GM21619 (cell line): Measurements from ENCODE around the gene BPGM.
"Not testable (repeated sequence)": the region's sequence is repeated elsewhere in the genome, so short reads cannot be mapped to it uniquely, and the experiment has no call there.

Experiments used
- ATAC-seq: cut with Tn5 transposase; IDR thresholded peaks from one replicate; pipeline ENCODE4 v1.9.1; 2021; ENCODE audit not compliant: unreplicated experiment

Gene BPGM

GRCh38 chr7:134662166-134662870 is 15.7 kb downstream of the BPGM start:
- no peak for ATAC-seq

- no peak for ATAC-seq
Observed at GRCh38 chr7:134662871-134663205, 16.2 kb downstream of the BPGM start.

DNA sequence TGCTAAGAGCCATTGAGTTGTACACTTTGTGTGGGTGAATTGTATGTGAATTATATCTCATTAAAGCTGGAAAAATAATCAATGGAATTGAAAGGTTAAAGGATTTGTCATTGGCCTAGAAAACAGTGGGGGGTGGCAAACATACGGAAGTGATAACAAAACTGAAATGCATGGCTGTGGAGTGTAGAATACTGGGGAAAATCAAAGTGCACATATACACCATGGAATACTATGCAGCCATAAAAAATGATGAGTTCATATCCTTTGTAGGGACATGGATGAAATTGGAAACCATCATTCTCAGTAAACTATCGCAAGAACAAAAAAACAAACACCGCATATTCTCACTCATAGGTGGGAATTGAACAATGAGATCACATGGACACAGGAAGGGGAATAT is 18.4 kb downstream of the BPGM start:
- not testable (repeated sequence) for ATAC-seq

DNA sequence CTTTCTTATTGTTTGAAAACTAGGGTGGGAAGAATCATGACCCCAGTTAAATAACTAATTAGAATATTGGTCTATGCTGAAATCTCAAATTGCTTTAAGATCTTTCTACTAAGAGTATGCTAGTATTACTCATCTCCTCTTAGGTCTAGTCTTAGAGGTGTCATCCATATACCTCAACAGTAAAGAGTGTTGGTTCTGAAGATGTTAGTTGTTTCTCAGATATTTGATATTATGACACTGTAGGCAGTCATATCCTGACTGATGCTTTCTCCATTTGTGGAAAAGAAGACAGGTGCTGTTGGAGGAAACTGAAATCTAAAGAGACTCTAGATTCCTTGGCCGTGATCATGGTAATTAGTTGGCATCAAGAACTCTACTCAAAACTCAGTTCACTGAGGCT is 21.2 kb downstream of the BPGM start:
- ATAC-seq = no peak

DNA sequence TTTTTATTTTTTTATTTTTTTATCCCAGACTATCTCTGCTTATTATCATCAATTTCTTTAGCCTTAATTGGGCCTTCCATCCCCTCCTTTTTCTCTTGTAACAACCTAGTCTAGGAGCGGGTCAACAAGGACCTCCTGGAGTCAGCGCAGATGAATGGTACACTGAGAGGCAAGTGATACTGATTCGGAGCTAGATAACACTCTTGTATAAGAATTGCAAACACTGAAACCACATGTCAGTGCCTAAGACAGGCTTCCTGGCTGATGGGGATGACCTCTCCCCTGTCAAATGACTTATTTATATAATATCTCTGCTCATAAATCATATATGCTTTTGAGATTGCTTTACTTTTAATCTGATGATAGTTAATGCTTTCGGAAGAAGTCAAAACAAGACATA is 22.7 kb downstream of the BPGM start:
- ATAC-seq = no peak

DNA sequence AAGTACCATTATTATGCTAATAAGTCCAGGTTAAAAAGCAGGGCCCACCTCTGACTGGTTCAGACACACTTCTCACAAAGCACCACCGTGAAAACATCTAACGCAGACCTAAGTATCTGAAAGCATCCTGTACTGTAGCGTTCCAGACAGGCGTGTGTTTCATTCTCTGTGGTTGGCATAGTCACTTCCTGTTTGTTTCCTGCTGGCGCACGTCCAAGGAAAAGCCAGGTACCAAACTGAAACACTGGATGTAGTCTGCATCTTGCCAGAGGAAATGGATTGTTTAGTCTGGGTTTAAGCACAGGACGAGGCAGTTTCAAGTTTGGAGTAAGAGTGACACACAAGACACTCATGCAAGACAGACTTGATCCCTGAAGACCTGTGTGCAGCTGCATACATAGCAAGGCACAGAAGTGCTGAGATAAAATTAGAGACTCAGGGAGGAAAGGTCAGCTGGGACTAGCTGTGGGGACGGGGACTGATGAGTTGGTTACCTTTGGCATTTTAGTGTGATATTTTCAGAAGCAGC is 23.3 kb downstream of the BPGM start:
- peak; percentile 73 for ATAC-seq

- ATAC-seq = no peak
Observed at GRCh38 chr7:134671609-134672008, 25.0 kb downstream of the BPGM start.

GRCh38 chr7:134674424-134674823 is 27.8 kb downstream of the BPGM start:
- no peak for ATAC-seq

GRCh38 chr7:134676743-134677142 is 30.1 kb downstream of the BPGM start:
- ATAC-seq = no peak

- ATAC-seq = no peak
Observed at GRCh38 chr7:134678115-134678514, 31.5 kb downstream of the BPGM start.

- ATAC-seq = no peak
Observed at GRCh38 chr7:134679006-134679405, 32.4 kb downstream of the BPGM start.

GRCh38 chr7:134684165-134684564 is 37.5 kb downstream of the BPGM start:
- no peak for ATAC-seq

GRCh38 chr7:134685250-134685649 is 38.6 kb downstream of the BPGM start:
- ATAC-seq = no peak

- ATAC-seq = no peak
Observed at GRCh38 chr7:134686786-134687185, 40.1 kb downstream of the BPGM start.

DNA sequence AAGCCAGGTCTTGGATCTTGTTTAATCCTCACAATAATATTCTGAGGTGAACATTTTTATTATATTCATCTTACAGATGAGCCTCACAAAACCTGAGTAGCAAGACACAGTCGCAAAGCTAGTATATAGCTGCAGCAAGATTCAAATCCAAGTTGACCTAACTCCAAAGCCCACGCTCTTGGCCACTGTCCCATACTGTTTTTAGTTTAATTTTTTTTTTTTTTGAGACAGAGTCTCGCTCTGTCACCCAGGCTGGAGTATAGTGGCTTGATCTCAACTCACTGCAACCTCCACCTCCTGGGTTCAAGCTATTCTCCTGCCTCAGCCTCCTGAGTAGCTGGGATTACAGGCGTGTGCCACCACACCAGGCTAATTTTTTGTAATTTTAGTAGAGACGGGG is 42.9 kb downstream of the BPGM start:
- not testable (repeated sequence) for ATAC-seq

DNA sequence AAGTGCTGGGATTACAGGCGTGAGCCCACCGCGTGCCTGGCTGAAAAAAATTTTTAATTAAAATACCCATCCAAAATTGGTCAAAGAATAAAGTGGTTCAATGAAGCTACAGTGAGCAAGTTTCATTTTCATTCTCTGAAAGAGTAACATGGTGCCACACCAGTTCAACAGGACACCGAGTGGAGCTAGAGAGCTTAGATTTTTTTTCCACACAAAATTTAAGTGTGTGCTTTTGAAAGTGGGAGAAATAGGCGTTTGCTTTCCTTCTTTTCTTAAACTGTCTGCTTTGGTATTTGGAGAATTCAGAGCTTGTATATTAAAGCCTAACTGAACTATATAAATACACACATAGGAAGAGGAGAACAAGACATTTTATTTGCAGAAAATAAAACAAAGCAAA is 43.4 kb downstream of the BPGM start:
- no peak for ATAC-seq

DNA sequence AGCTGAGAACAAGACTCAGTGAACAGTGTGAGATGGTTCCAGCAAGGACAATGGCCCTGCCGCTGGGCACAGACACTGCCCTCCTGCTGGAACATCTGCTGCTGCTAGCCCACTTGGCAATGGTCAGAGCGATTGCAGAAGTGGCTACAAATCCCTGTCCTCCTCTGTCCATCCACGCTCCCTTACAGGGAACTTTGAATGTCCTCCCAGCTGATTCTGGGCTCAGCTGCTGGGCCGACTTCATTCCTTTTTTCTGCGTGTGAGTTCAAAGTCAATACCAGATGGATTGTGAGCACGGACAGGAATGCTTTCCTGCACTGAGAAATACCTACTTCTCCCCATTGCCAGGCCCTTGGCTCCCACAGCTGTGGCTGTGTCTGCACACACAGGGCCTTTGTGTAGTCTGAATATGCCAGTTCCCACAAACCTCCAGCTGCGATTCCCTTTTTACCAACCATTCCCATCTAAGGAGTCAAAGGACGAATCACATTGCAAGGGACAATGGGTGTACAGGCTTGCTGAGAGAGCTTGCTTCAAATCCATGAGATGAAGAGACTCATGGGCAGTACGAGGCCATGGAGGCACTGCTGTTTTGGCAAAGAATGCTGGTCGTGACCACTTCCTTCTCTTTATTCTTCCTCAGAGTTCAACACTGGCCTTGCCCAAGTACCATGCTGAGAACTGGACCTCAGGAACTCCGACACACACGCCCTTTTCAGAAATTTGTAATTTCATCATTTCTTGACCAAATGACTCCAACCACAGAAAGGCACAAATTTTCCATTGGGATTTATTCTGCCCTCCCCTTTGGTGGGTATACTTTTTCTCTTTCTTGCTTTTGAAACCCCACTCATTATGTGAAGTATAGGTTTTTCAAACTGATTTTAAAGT is 44.2 kb downstream of the BPGM start:
- ATAC-seq = no peak

- ATAC-seq = no peak
Observed at GRCh38 chr7:134691546-134692343, 45.1 kb downstream of the BPGM start.

DNA sequence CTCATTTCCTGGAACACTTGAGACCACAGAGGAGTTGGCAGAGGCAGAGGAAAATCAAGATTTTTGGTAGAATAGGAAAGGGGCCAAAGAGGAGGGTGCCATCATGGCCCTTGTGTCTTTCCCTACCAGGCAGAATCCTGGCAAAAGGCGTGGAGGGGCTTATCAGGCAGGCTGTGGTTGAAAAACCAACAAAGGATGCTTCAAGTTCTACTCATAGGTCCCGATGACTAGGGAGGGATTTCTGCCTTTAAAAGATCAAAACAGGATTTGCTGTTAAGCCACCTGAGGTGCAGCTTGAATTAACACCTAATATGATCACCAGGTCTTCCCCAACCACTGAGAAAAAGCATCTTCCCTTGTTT is 45.7 kb downstream of the BPGM start:
- no peak for ATAC-seq

DNA sequence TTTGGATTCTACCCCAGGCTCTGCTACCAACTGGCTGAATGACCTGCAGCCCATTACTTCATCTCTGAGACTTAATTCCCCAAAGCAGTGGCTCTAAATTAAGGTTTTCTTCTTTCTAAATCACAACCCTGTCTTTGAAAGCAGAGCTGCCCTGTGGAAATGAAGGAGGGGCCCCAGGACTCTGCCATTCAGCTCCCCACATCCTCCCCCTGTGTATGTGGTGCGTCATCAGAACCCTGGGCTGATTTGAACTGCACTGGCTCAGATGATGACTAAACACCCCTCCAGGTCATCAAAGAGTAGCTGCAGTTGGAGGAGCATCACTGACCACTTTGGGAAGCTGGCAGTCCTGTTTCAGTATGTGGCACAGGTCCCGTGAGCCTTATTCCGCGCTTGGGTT is 46.6 kb downstream of the BPGM start:
- ATAC-seq = no peak

DNA sequence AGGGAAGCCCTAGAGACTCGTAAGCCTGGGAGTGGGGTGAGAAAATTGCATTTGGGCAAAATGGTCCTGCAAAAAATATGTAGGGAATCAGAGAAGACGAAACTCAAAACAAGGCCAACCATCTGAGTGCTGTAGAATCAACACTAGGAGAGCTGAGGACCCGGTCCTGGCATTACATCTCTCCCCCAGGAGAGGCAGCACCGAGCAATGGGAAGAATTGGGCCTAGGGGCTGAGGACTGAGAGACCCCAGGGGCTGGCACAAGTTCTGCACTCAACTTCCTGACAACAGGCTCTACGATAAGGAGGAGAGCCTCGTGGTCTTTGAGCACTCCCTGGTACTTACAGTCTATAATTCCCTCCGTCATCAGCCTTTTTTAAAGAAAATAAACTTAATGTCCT is 47.6 kb downstream of the BPGM start:
- ATAC-seq = no peak

DNA sequence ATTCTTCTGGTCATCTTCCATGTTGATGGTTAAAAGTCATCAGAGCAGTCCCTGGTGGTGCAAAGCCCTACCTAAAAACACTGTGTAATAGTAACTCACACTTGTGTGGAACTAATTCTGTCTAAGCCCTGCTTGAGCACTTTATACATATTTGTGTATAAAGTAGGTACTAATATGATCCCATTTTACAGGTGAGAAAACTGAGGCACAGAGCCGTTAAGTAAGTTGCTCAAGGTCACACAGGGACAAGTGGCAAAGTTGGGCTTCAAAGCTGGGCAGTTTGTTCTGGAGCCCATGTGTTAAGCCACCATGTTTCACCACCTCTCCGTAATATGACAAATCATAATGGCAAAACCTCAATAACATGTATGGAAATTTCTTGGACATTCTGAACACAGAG is 48.1 kb downstream of the BPGM start:
- no peak for ATAC-seq
